K562 (cell line): ENCODE results near the gene MYL4. TPM values are rescaled to one million over a fixed set of nuclear protein-coding genes. Genes with fewer than 3 reads are reported as not detected.

ENCODE experiments used
- ATAC-seq: fragments of 200-7000 bp; cut with Tn5 transposase; 3 replicates; pipeline ENCODE4 v1.9.1; 2020; ENCODE audit warnings: moderate library complexity
- BruUV-seq: library from RNA; stranded (reverse); fragments of 400-500 nt; replicated peaks from 2 replicates; lab custom pipeline; 2021; lab: Mats Ljungman, UMichigan
- CTCF ChIA-PET: fragments of 300-600 bp; formaldehyde crosslinking; extraction: SDS; loops from one replicate; lab custom pipeline; 2021; ENCODE audit warnings: low intra/inter-chr PET ratio; lab: Yijun Ruan, JAX
- POLR2A ChIA-PET: fragments of 300-600, 350-650 bp; sonication (Branson Sonifier 250); formaldehyde crosslinking; extraction: SDS; loops from one replicate; lab custom pipeline; 2021; ENCODE audit warnings: antibody characterized with exemption, inconsistent platforms; lab: Yijun Ruan, JAX
- DNase-seq, 4 experiments: peaks; one replicate each; pipeline versions ENCODE4 v3.0.0 to v3.0.0-alpha.2; 2011 to 2018; ENCODE audit warnings: low spot score in 3 of 4, mixed read lengths in 3 of 4; ENCODE audit errors: extremely low read depth in 1 of 4
- FAIRE-seq: peaks from 2 replicates; lab custom pipeline; 2011; peaks lifted over from hg19 to GRCh38; lab: Jason Lieb, UNC
- H2AFZ ChIP-seq: 2 replicates; pipeline ENCODE4 v1.6.0; 2011; ENCODE audit warnings: low read depth, low read length, control low read depth, inconsistent platforms
- H3K27ac ChIP-seq: fragments of 200-600 bp; 3 replicates; pipeline ENCODE4 v1.8.0; 2011; ENCODE audit warnings: low read depth, mild to moderate bottlenecking, control low read depth, inconsistent platforms, low read length, moderate library complexity, mixed read lengths; ENCODE audit errors: extremely low read depth
- H3K27me3 ChIP-seq, 2 experiments: fragments of 300-600 bp in 1 of 2; 2 replicates in 1 of 2; 3 replicates in 1 of 2; pipeline versions ENCODE4 v1.6.0 to v1.8.0; 2011; ENCODE audit warnings: inconsistent platforms in 2 of 2, low read length in 2 of 2, mild to moderate bottlenecking in 1 of 2, mixed read lengths in 1 of 2, moderate library complexity in 1 of 2; ENCODE audit not compliant: control insufficient read depth in 2 of 2, insufficient read depth in 2 of 2
- H3K36me3 ChIP-seq: fragments of 300-600 bp; 3 replicates; pipeline ENCODE4 v1.8.0; 2011; ENCODE audit warnings: mild to moderate bottlenecking, low read length, inconsistent platforms; ENCODE audit not compliant: control insufficient read depth, insufficient read depth
- H3K4me1 ChIP-seq, 2 experiments: fragments of 200-600 bp in 1 of 2; replicated peaks in 1 of 2; 2 replicates in 1 of 2; 3 replicates in 1 of 2; pipeline versions ENCODE4 v1.5.1 to v1.8.0; 2011; ENCODE audit warnings: inconsistent platforms in 2 of 2, low read length in 2 of 2, mild to moderate bottlenecking in 1 of 2, mixed read lengths in 1 of 2, moderate library complexity in 1 of 2; ENCODE audit not compliant: control insufficient read depth in 2 of 2, insufficient read depth in 2 of 2
- H3K4me2 ChIP-seq: 2 replicates; pipeline ENCODE4 v1.6.1; 2011; ENCODE audit warnings: low read length, control low read depth, inconsistent platforms, mixed read lengths; ENCODE audit not compliant: insufficient read depth
- H3K4me3 ChIP-seq: fragments of 200-600 bp; sonication (generic), shearing (Covaris generic); 2 replicates; pipeline ENCODE4 v1.5.1; 2016; ENCODE audit warnings: control low read depth, inconsistent platforms
- H3K79me2 ChIP-seq: fragments of 200-600 bp; 3 replicates; pipeline ENCODE4 v1.8.0; 2011; ENCODE audit warnings: low read length, inconsistent platforms; ENCODE audit not compliant: control insufficient read depth, insufficient read depth
- H3K9ac ChIP-seq, 2 experiments: 2 replicates each; pipeline versions ENCODE4 v1.6.0 to v1.6.1; 2011; ENCODE audit warnings: low read depth in 2 of 2, low read length in 2 of 2, control low read depth in 1 of 2, inconsistent platforms in 1 of 2, mild to moderate bottlenecking in 1 of 2, mixed read lengths in 1 of 2; ENCODE audit not compliant: insufficient read depth in 1 of 2
- H3K9me1 ChIP-seq: one replicate; pipeline ENCODE4 v1.6.0; 2011; ENCODE audit warnings: inconsistent platforms, mild to moderate bottlenecking, low read length, moderate library complexity; ENCODE audit not compliant: control insufficient read depth, insufficient read depth
- H3K9me3 ChIP-seq: replicated peaks from 2 replicates; pipeline ENCODE4 v1.5.1; 2011; ENCODE audit warnings: low read depth, low read length, inconsistent platforms; ENCODE audit not compliant: control insufficient read depth, insufficient read depth
- H4K20me1 ChIP-seq: replicated peaks from 2 replicates; pipeline ENCODE4 v1.6.1; 2011; ENCODE audit warnings: low read length, inconsistent platforms, mixed read lengths; ENCODE audit not compliant: control insufficient read depth, insufficient read depth
- C11orf30 ChIP-seq: fragments of 450-650 bp; IDR thresholded peaks from 2 replicates; pipeline ENCODE4 v1.6.1; 2016; ENCODE audit warnings: low read depth, mild to moderate bottlenecking
- CHD1 ChIP-seq: fragments of 200-600 bp; sonication (generic); IDR thresholded peaks from one replicate; pipeline ENCODE4 v1.6.1; 2012; ENCODE audit warnings: mild to moderate bottlenecking, moderate library complexity, low read length, inconsistent platforms
- E2F3 ChIP-seq: fragments of 250-450 bp; sonication (Bioruptor Pico); IDR thresholded peaks from 2 replicates; pipeline ENCODE4 v1.4.0; 2020; ENCODE audit warnings: mild to moderate bottlenecking
- EGR1 ChIP-seq: fragments of 450-650 bp; conservative IDR thresholded peaks from 2 replicates; pipeline ENCODE4 v1.6.1; 2017; ENCODE audit warnings: mild to moderate bottlenecking
- GABPA ChIP-seq: fragments of 200-800 bp; sonication (Bioruptor generic); conservative IDR thresholded peaks from 2 replicates; pipeline ENCODE4 v1.6.1; 2016; ENCODE audit warnings: low read depth, missing genetic modification characterization, missing compliant biosample characterization
- KDM1A ChIP-seq, 2 experiments: fragments of 450-650 bp; IDR thresholded peaks; 2 replicates each; pipeline ENCODE4 v1.6.1; 2016; ENCODE audit warnings: mild to moderate bottlenecking in 2 of 2
- NFRKB ChIP-seq: fragments of 450-650 bp; IDR thresholded peaks from 2 replicates; pipeline ENCODE4 v1.6.1; 2016; ENCODE audit warnings: low read depth
- POLR2A ChIP-seq: fragments of 450-650 bp; conservative IDR thresholded peaks from 2 replicates; pipeline ENCODE4 v1.6.1; 2016
- PTTG1 ChIP-seq: fragments of 450-650 bp; IDR thresholded peaks from 2 replicates; pipeline ENCODE4 v1.6.1; 2016; ENCODE audit warnings: low read depth, mild to moderate bottlenecking, missing genetic modification characterization, missing compliant biosample characterization
- TCF7 ChIP-seq: sonication (generic); IDR thresholded peaks from 2 replicates; pipeline ENCODE4 v1.6.1; 2016; ENCODE audit warnings: antibody characterized with exemption, borderline replicate concordance
- TRIM28 ChIP-seq: fragments of 450-650 bp; IDR thresholded peaks from 2 replicates; pipeline ENCODE4 v1.6.1; 2017
- ZC3H11A ChIP-seq: IDR thresholded peaks from 2 replicates; pipeline ENCODE4 v1.6.1; 2012; ENCODE audit warnings: low read depth, low read length, improper control_type of control experiment
- ZFX ChIP-seq: sonication (generic); formaldehyde crosslinking; IDR thresholded peaks from 2 replicates; pipeline ENCODE4 v1.8.0; 2022; ENCODE audit warnings: mild to moderate bottlenecking, missing genetic modification reagents, moderate library complexity
- ZNF197 ChIP-seq: fragments of 200-800 bp; sonication (Bioruptor generic); IDR thresholded peaks from 2 replicates; pipeline ENCODE4 v1.6.1; 2016; ENCODE audit warnings: low read depth, missing genetic modification characterization, missing compliant biosample characterization
- ZNF253 ChIP-seq: fragments of 250-450 bp; sonication (Bioruptor Pico); conservative IDR thresholded peaks from 2 replicates; pipeline ENCODE4 v1.6.1; 2021; ENCODE audit warnings: mild to moderate bottlenecking
- ZNF316 ChIP-seq: fragments of 450-650 bp; IDR thresholded peaks from 2 replicates; pipeline ENCODE4 v1.6.1; 2016
- ZNF589 ChIP-seq: fragments of 200-800 bp; sonication (Bioruptor generic); IDR thresholded peaks from 2 replicates; pipeline ENCODE4 v1.6.1; 2016; ENCODE audit warnings: low read depth, missing genetic modification characterization, missing compliant biosample characterization
- WGBS: fragments of 100-300 bp; shearing (Covaris generic); methylation state at CpG from one replicate; pipeline ENCODE4 v1.1.6; 2016; ENCODE audit warnings: low coverage, mixed read lengths; ENCODE audit not compliant: insufficient coverage; ENCODE audit errors: missing lambda C conversion rate; 5-methylcytosine and 5-hydroxymethylcytosine counted together
- in situ Hi-C: fragments of 300-500 bp; cut with MboI; formaldehyde crosslinking; loops from 4 replicates; pipeline ENCODE4 v1.15.0; 2018; ENCODE audit warnings: inconsistent platforms, mixed read lengths
- intact Hi-C: fragments of 100-400 bp; cut with micrococcal nuclease; formaldehyde crosslinking; loops from 2 replicates; pipeline ENCODE4 v1.14.2; 2022
- polyA plus RNA-seq, 8 experiments: library from polyadenylated mRNA; depleted of rRNA in 4 of 8; stranded (reverse) in 5 of 8; unstranded in 3 of 8; fragments of >200 nt; fragmentation: Nextera tagmentation in 2 of 8; fragmentation: Illumina TruSeq in 1 of 8; extraction: Ambion mirVana in 2 of 8; extraction: Trizol in 1 of 8; gene quantifications; 2 replicates each; pipeline versions ENCODE4 v1.2.1 to v1.2.3, GENCODE V29; 2011 to 2014; ENCODE audit warnings: inconsistent platforms in 1 of 8, missing spikeins in 1 of 8
- total RNA-seq, 7 experiments: library from RNA; depleted of rRNA in 6 of 7; stranded (reverse); fragments of >200 nt in 6 of 7; fragmentation: Illumina TruSeq in 2 of 7; extraction: Trizol in 2 of 7; gene quantifications; 2 replicates each; pipeline versions ENCODE4 v1.2.1 to v1.2.3, GENCODE V29; 2011 to 2021; ENCODE audit warnings: low replicate concordance in 1 of 7

Gene MYL4
- total and polyA plus RNA-seq, 9 of the 15 experiments (the other 6 are each of a cell fraction or from before 2014, with no cell fraction given): 117 to 423 (median 221) TPM

DNA sequence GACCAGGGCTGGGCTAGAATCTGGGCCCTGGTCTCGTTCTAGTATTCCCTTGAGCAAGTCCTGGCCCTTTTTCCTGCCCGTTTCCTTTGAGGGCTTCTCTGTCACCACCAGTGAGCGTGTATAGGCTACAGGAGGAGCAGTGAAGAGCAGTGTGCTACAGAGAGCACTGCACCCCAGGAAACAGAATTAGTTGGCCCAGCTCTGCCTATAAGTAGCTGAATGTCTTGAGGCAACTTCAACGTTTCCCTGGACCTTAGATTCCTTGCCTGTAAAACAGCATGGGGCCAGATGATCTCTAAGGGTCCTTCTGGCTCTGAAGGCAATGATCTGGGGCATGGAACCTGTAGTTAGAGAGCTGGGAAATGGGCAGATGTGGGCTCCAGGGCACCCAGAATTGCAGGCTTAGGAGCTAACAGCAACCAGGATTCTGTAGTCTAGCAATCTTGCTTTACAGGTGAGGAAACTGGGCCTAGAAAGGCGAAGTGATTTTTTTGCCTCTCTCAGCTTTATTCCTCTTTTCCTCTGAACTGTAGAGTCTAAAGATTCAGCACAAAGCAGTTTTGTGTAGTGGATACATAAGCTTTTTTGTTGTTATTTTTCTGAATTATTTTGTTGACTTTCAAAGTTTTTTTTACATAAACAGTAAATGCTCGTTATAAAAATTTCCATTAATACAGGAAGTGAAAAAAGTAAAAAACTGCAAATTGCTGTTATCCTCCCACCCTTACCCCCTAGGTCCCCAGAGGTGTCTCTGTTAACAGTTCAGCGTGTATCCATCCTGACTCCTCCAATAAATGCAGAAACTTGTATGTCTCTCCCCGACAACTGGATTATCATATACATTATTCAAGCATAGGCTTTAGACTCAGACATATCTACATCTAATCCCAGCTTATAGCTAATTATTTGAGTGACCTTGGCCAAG lies 1.7 kb upstream of the MYL4 start:
- POLR2A ChIA-PET: interaction anchor here (0.5 to 3.5 kb wide), 8 partner anchors 11 to 368 kb away, joined by 3 to 25 read pairs (median 5); no protein-coding TSS in a partner anchor
- no peak overlapping the region for H3K27ac ChIP-seq

DNA sequence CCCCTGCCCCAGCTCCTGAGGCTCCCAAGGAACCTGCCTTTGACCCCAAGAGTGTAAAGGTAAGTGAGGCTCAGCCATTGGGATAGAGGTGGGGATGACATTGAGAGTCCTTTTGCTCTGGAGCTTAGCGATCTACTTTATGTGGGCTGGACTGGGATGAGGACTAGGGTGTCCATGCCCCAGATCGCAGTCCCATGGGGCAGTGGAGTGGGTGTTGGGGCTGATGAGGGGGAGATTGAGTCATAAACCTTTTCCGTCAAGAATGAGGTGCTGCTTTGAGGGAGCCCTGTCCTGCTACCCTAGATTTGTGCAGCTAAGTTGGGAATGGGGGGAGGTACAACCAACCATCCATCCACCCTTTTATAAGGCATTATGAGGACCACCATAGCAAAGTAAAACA lies 351 bp downstream of the MYL4 start:
- H3K79me2 ChIP-seq: peaks cover 56% of the 10 kb centered on the region
- no peaks in the 10 kb centered on the region for H3K9me3 ChIP-seq
- peak; percentile 11 for FAIRE-seq
- H3K27ac ChIP-seq: peak overlapping the region; percentile 89
- H3K36me3 ChIP-seq: peaks cover 22% of the 10 kb centered on the region
- BruUV-seq: TSS peak; percentile 66
- CTCF ChIA-PET: interaction anchor here (0.5 kb wide), 1 partner anchor 1176 kb away, joined by 3 read pairs; no protein-coding TSS in a partner anchor
- H4K20me1 ChIP-seq: no peaks in the 10 kb centered on the region
- peaks cover 28 to 48% of the 10 kb centered on the region in 2 experiments for H3K4me1 ChIP-seq
- peak overlapping the region; percentile 98 for H3K4me2 ChIP-seq
- peak overlapping the region; percentile 85 to 92 for H3K9ac ChIP-seq
- TF ChIP-seq ZNF589 (CRISPR knock-in tag) (peak; percentile 74; the same call in 1 of the 2 replicates), TRIM28 (peak; percentile 15; the same call in 1 of the 2 replicates), TCF7 (no peak), CHD1 (peak; percentile 73), NFRKB (0 out of 2 replicates have a peak, but pooled peaks have one; percentile 37), PTTG1 (tag) (no peak), GABPA (0 out of 2 replicates have a peak, but pooled peaks have one; percentile 3), ZNF253 (CRISPR knock-in tag) (no peak), EGR1 (peak; percentile 29), ZC3H11A (no peak), KDM1A (IDR thresholded peaks at IDR 0.05) (0 out of 4 replicates have a peak, but pooled peaks of 1 of the 2 experiments have one; percentile 1), ZNF197 (CRISPR knock-in tag) (peak; percentile 59; the same call in 1 of the 2 replicates), POLR2A (peak; percentile 46), E2F3 (CRISPR knock-in tag) (0 out of 2 replicates have a peak, but pooled peaks have one; percentile 2)
- TF ChIP-seq, all 486 proteins: peak for 10
- peak in 2 of 4 experiments; percentile 47 to 50 for DNase-seq
- intact Hi-C loops (loop anchor here (1.0 to 2.0 kb wide), 2 partner anchors 12 to 21 kb away; partner anchors contain the start of gene CDC27), in situ Hi-C loops (no loop called here)
- peak overlapping the region; percentile 91 for H2AFZ ChIP-seq
- H3K27me3 ChIP-seq: no peaks in the 10 kb centered on the region
- POLR2A ChIA-PET: interaction anchor here (1.0 to 3.5 kb wide), 9 partner anchors 9 to 27 kb away, joined by 3 to 26 read pairs (median 7); partner anchors contain the start of gene CDC27
- peak; percentile 34 for ATAC-seq
- WGBS: 11% methylated on average over 3 of the region's 3 CpGs
- peak overlapping the region; percentile 51 for H3K4me3 ChIP-seq
- H3K9me1 ChIP-seq: no peaks in the 10 kb centered on the region

More for the DNA sequence above, 1.7 kb upstream of the MYL4 start:
- 70% methylated on average over 8 of the region's 8 CpGs for WGBS
- BruUV-seq: no TSS peak
- CTCF ChIA-PET: no interaction called here
- no peak for ATAC-seq
- H3K9me1 ChIP-seq: no peaks in the 10 kb centered on the region
- no peaks in the 10 kb centered on the region for H4K20me1 ChIP-seq
- in situ Hi-C loops: no loop called here
- peak overlapping the region in 1 of 2 experiments; percentile 32; a peak in 1 of 4 replicates for H3K9ac ChIP-seq
- no peak overlapping the region for H3K4me3 ChIP-seq
- DNase-seq: no peak
- intact Hi-C loops: loop anchor here (2.0 kb wide), 1 partner anchor 19 kb away; the partner anchor contains the start of gene CDC27
- no peak; the same call in 1 of the 2 replicates for TF ChIP-seq ZFX (CRISPR knock-in tag)
- peak; percentile 22; the same call in 1 of the 2 replicates for TF ChIP-seq C11orf30
- peak; percentile 50; the same call in 1 of the 2 replicates for TF ChIP-seq ZNF316
- TF ChIP-seq, all 486 proteins: peak for 2
- Histone ChIP-seq H3K27me3 (no peaks in the 10 kb centered on the region), H3K4me2 (no peak overlapping the region), H2AFZ (peak overlapping the region; percentile 95), H3K4me1 (peaks cover 26 to 41% of the 10 kb centered on the region in 2 experiments), H3K9me3 (no peaks in the 10 kb centered on the region), H3K79me2 (peaks cover 39% of the 10 kb centered on the region), H3K36me3 (peaks cover 6% of the 10 kb centered on the region; the same call in 2 of the 3 replicates)
- FAIRE-seq: no peak
